Right cardiac atrium (tissue), 5 donors: ENCODE results near the gene DELE1. TPM values are rescaled to one million over a fixed set of nuclear protein-coding genes. Genes with fewer than 3 reads are reported as not detected.

ENCODE experiments used
- ATAC-seq, 2 donors: fragments of 200-7000 bp; cut with Tn5 transposase; one replicate each; pipeline versions ENCODE4 v1.8.0 to v1.9.1; 2020; ENCODE audit warnings: moderate library complexity in 2 of 2, mild to moderate bottlenecking in 1 of 2
- DNase-seq, 3 donors: peaks; one replicate each; pipeline ENCODE4 v3.0.0-alpha.2; 2020
- H3K27ac ChIP-seq: one replicate; pipeline ENCODE4 v1.5.1; 2013; ENCODE audit warnings: mild to moderate bottlenecking, low read length, control low read depth, moderate library complexity
- H3K27me3 ChIP-seq: one replicate; pipeline ENCODE4 v1.6.1; 2013; ENCODE audit not compliant: control insufficient read depth, insufficient read depth
- H3K4me1 ChIP-seq: one replicate; pipeline ENCODE4 v1.6.1; 2013; ENCODE audit warnings: low read length; ENCODE audit not compliant: control insufficient read depth, insufficient read depth
- H3K4me3 ChIP-seq: one replicate; pipeline ENCODE4 v1.5.1; 2013; ENCODE audit warnings: low read length, control low read depth
- H3K9me3 ChIP-seq: one replicate; pipeline ENCODE4 v1.6.1; 2013; ENCODE audit warnings: low read length; ENCODE audit not compliant: control insufficient read depth
- WGBS: extraction: QIAGEN DNeasy Blood & Tissue Kit; methylation state at CpG from one replicate; pipeline ENCODE4 v1.1.7; 2013; 5-methylcytosine and 5-hydroxymethylcytosine counted together
- intact Hi-C, 4 donors: fragments of 100-400 bp; cut with DNase I; formaldehyde crosslinking; loops; one replicate each; pipeline versions ENCODE4 v1.11.0 to v1.14.0; 2022 to 2023
- polyA plus RNA-seq: library from polyadenylated mRNA; stranded (reverse); fragments of 200-250 nt; gene quantifications from one replicate; pipeline ENCODE4 v1.2.3, GENCODE V29; 2013
- total RNA-seq, 4 donors: library from RNA; stranded (reverse); fragmentation: NEBNext Ultra II Directional; extraction: Animal tissue kit (Norgen Biotek cat#: 25700); gene quantifications; one replicate each; pipeline ENCODE4 v1.2.1, GENCODE V29; 2021
- donor health status: healthy with polysubstance abuse.
- donor health status: DM: no; HTN: yes; CAD: no.
- donor health status: DM: no; HTN: no; CAD: no.
- donor health status: DM: no; HTN: yes; CAD: no; lungs with severe emphysema.
- donor health status: DM: yes; HTN: yes; CAD: no.

The DELE1 gene
- total and polyA plus RNA-seq, 5 donors: 62.0 to 109 (median 92.0) TPM

GRCh38 chr5:141928051-141928450 is 4.4 kb downstream of the DELE1 start:
- H3K9me3 ChIP-seq: no peaks in the 10 kb centered on the region
- no peak overlapping the region for H3K4me3 ChIP-seq
- WGBS: 64% methylated on average over 8 of the region's 8 CpGs
- intact Hi-C loops: no loop called here
- peak in 1 of 2 donors; percentile 55 for ATAC-seq
- no peaks in the 10 kb centered on the region for H3K27me3 ChIP-seq
- no peak overlapping the region for H3K27ac ChIP-seq
- peak in 2 of 3 donors; percentile 37 to 63 for DNase-seq
- peaks cover 2% of the 10 kb centered on the region for H3K4me1 ChIP-seq

GRCh38 chr5:141929398-141930058 is 5.9 kb downstream of the DELE1 start:
- H3K9me3 ChIP-seq: no peaks in the 10 kb centered on the region
- H3K27me3 ChIP-seq: no peaks in the 10 kb centered on the region
- DNase-seq (no peak), ATAC-seq (no peak)
- no peak overlapping the region for H3K27ac ChIP-seq
- H3K4me3 ChIP-seq: no peak overlapping the region
- intact Hi-C loops: no loop called here
- H3K4me1 ChIP-seq: no peaks in the 10 kb centered on the region
- WGBS: 93% methylated on average over 19 of the region's 19 CpGs

GRCh38 chr5:141931694-141932093 is 8.0 kb downstream of the DELE1 start:
- no peak for DNase-seq
- ATAC-seq: no peak
- no peak overlapping the region for H3K27ac ChIP-seq
- H3K4me1 ChIP-seq: no peaks in the 10 kb centered on the region
- no peaks in the 10 kb centered on the region for H3K27me3 ChIP-seq
- no peak overlapping the region for H3K4me3 ChIP-seq
- 91% methylated on average over 5 of the region's 5 CpGs for WGBS
- intact Hi-C loops: no loop called here
- H3K9me3 ChIP-seq: no peaks in the 10 kb centered on the region

DNA sequence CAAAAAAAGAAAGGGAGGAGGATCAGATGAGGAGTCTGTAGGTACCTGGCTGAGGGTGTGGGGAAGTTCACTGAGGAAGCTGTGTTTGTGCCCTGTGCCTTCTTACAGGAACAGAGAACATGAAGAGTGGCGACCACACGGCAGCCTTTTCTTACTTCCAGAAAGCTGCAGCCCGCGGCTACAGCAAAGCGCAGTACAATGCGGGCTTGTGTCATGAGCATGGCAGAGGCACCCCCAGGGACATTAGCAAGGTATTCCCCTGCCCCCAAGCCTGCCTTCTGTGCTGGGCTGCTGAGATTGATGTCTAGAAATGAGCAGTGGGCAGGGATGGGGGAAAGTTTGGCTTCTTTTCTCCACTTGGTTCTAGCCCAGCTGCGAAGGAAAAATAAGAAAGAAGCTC is 9.5 kb downstream of the DELE1 start:
- WGBS: 91% methylated on average over 7 of the region's 7 CpGs
- Histone ChIP-seq H3K27me3 (no peaks in the 10 kb centered on the region), H3K4me1 (no peaks in the 10 kb centered on the region), H3K4me3 (no peak overlapping the region), H3K27ac (no peak overlapping the region), H3K9me3 (no peaks in the 10 kb centered on the region)
- DNase-seq (no peak), ATAC-seq (no peak)
- intact Hi-C loops: no loop called here

- DNase-seq: peak; percentile 81 to 92 (median 82)
- H3K4me1 ChIP-seq: no peaks in the 10 kb centered on the region
- WGBS: 45% methylated on average over 11 of the region's 11 CpGs
- intact Hi-C loops: no loop called here
- H3K4me3 ChIP-seq: no peak overlapping the region
- H3K9me3 ChIP-seq: no peaks in the 10 kb centered on the region
- peak; percentile 77 to 90 for ATAC-seq
- H3K27me3 ChIP-seq: no peaks in the 10 kb centered on the region
- peak overlapping the region; percentile 65 for H3K27ac ChIP-seq
Observed at GRCh38 chr5:141934099-141934844, 10.6 kb downstream of the DELE1 start.

DNA sequence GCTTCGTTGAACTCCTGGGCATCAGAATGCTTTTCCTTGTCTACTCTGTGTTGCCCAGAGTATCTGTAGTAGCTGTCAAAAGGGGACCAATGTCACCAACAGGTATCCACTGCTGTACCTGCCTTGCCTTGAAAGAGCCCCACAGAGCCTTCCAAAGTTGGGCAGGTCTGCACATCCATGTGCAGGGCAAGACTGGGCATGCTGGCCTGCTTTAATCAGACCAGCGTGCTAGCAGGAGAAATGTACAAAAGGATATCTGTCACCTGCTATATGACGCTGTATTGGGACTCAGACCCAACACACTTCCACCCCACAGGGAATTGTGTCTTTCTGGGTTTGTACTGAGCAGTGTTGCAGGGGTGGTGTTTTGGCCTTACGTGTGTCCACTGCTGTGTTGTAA is 11.9 kb downstream of the DELE1 start:
- Histone ChIP-seq H3K4me3 (no peak overlapping the region), H3K27me3 (no peaks in the 10 kb centered on the region), H3K9me3 (no peaks in the 10 kb centered on the region), H3K27ac (no peak overlapping the region), H3K4me1 (no peaks in the 10 kb centered on the region)
- 82% methylated on average over 4 of the region's 4 CpGs for WGBS
- no peak for ATAC-seq
- intact Hi-C loops: no loop called here
- DNase-seq: no peak

DNA sequence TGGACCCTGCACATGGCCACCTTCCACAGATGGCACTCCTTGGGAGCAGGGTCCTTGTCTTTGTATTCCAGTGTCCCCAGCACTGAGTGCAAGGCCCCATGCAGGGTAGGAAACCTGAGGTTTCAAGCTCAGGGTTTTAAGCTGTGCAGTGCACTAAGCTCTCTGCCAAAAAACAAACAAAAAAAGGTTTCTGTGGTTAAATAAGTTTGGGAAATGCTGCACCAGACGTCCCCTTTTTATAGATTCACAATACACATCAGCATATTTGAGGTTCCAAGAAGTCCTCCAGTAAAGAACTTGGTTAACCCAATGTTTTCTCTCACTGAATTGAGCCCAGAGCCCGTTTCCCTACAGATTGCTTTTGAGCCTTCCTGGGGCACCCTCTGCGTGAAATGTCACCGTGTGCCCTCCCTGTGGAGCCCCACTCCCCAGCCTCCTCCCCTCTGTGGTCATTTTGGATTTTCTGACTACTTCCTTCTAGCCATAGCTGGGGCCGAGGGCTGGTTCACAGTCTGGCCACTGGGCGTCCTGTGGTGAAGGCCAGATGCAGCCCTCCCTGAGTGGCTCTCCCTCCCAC is 17.1 kb downstream of the DELE1 start:
- Histone ChIP-seq H3K27me3 (no peaks in the 10 kb centered on the region), H3K9me3 (no peaks in the 10 kb centered on the region), H3K27ac (peak overlapping the region; percentile 46), H3K4me3 (no peak overlapping the region), H3K4me1 (peaks cover 11% of the 10 kb centered on the region)
- WGBS: 42% methylated on average over 6 of the region's 6 CpGs
- DNase-seq (peak in 1 of 3 donors; percentile 73), ATAC-seq (peak; percentile 28 to 29)
- intact Hi-C loops: no loop called here

DNA sequence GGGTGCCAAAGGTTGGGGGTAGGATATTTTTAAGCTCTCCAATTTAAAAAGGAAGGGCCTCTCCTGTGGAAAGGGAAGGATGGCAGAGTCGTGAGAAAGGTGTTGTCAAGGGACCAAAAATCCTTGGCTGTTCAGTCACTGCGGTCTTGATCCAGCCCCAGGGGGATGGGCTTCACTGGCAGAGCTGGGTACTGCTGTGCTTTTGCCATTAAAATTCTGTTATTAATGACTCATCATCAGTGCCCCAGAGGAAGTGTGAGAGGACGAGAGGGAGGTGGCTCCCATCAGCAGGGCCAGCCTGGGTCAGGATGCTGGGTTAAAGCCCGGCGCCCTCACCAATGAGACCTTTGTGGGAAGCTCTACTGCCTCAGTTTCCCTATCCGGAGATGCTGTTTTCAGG is 17.6 kb downstream of the DELE1 start:
- intact Hi-C loops: no loop called here
- DNase-seq (peak in 1 of 3 donors; percentile 30), ATAC-seq (peak; percentile 34 to 56)
- Histone ChIP-seq H3K4me1 (peaks cover 13% of the 10 kb centered on the region), H3K4me3 (no peak overlapping the region), H3K9me3 (no peaks in the 10 kb centered on the region), H3K27ac (peak overlapping the region; percentile 46), H3K27me3 (no peaks in the 10 kb centered on the region)
- WGBS: 55% methylated on average over 6 of the region's 6 CpGs

GRCh38 chr5:141941779-141942178 is 18.1 kb downstream of the DELE1 start:
- Histone ChIP-seq H3K4me1 (peaks cover 16% of the 10 kb centered on the region), H3K27me3 (no peaks in the 10 kb centered on the region), H3K4me3 (no peak overlapping the region), H3K9me3 (no peaks in the 10 kb centered on the region), H3K27ac (no peak overlapping the region)
- ATAC-seq: no peak
- intact Hi-C loops: no loop called here
- WGBS: 80% methylated on average over 6 of the region's 6 CpGs
- no peak for DNase-seq

- Histone ChIP-seq H3K4me1 (peaks cover 16% of the 10 kb centered on the region), H3K4me3 (no peak overlapping the region), H3K27ac (peak overlapping the region; percentile 17), H3K9me3 (no peaks in the 10 kb centered on the region), H3K27me3 (no peaks in the 10 kb centered on the region)
- WGBS: 47% methylated on average over 9 of the region's 9 CpGs
- DNase-seq (no peak), ATAC-seq (peak; percentile 43 to 48)
- intact Hi-C loops: no loop called here
Observed at GRCh38 chr5:141942185-141942857, 18.6 kb downstream of the DELE1 start.

DNA sequence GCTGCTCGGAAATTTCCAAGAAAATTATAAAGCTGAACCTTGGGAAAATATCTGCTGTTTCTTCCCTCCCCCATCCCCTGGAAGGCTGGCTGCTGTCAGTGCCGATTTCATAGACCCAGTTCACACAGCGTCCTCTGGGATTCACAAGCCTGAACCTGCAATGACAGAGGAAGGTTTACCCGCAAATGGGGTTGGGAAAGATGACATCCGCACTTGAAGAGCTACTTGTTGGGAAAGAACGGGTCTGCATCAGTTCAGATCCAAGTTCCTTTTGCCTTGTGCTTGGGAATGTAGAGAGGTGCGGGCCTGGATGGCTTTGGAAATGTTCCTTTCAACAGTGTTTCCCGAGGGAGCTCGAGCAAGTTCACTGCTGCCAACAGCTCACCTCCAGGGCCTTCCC is 20.4 kb downstream of the DELE1 start:
- H3K4me1 ChIP-seq: peaks cover 18% of the 10 kb centered on the region
- no peak for ATAC-seq
- H3K9me3 ChIP-seq: no peaks in the 10 kb centered on the region
- intact Hi-C loops: no loop called here
- no peak for DNase-seq
- H3K27ac ChIP-seq: no peak overlapping the region
- H3K4me3 ChIP-seq: no peak overlapping the region
- H3K27me3 ChIP-seq: no peaks in the 10 kb centered on the region
- WGBS: 73% methylated on average over 9 of the region's 9 CpGs
